ENCODE measurements around the gene SPDYE1. TPM values are rescaled to one million over a fixed set of nuclear protein-coding genes. Genes with fewer than 3 reads are reported as not detected.

SPDYE1 gene
- total RNA-seq, 4 donors from 2014 or later: not detected

DNA sequence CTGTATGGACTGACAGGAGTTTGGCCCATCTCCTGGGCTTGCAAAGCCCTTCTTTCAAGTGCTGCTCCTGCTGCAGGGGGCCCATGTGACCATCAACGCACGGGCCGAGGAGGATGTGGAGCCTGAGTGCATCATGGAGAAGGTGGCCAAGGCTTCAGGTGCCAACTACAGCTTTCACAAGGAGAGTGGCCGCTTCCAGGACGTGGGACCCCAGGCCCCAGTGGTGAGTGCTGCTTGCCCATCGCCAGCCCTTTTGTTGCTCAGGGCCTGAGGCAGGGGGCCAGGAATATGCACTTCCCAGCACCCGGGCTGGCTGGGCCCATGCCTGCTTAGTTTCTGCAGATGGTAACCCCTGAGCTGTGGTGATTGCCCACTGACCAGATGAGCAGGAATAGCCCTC is 59.0 kb downstream of the SPDYE1 start:
- no peaks in the 10 kb centered on the region for H3K9me3 ChIP-seq
- 86 to 88% methylated on average over 5 to 7 of the region's 7 CpGs for WGBS, 2 donors
- no peak overlapping the region for H3K27ac ChIP-seq
- intact Hi-C loops (cut with DNase I): no loop called here
- no peak overlapping the region for H3K4me3 ChIP-seq (replicated peaks in 1 of 3)
- H3K4me1 ChIP-seq: no peaks in the 10 kb centered on the region
- H3K36me3 ChIP-seq: peaks cover 64 to 80% of the 10 kb centered on the region in 2 donors
- TF ChIP-seq, protein P1, sequence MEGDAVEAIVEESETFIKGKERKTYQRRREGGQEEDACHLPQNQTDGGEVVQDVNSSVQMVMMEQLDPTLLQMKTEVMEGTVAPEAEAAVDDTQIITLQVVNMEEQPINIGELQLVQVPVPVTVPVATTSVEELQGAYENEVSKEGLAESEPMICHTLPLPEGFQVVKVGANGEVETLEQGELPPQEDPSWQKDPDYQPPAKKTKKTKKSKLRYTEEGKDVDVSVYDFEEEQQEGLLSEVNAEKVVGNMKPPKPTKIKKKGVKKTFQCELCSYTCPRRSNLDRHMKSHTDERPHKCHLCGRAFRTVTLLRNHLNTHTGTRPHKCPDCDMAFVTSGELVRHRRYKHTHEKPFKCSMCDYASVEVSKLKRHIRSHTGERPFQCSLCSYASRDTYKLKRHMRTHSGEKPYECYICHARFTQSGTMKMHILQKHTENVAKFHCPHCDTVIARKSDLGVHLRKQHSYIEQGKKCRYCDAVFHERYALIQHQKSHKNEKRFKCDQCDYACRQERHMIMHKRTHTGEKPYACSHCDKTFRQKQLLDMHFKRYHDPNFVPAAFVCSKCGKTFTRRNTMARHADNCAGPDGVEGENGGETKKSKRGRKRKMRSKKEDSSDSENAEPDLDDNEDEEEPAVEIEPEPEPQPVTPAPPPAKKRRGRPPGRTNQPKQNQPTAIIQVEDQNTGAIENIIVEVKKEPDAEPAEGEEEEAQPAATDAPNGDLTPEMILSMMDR (IDR thresholded peaks at IDR 0.05): no peak
- TF ChIP-seq POLR2A (IDR thresholded peaks at IDR 0.05): no peak
- H3K27me3 ChIP-seq: no peaks in the 10 kb centered on the region
- DNase-seq: no peak

DNA sequence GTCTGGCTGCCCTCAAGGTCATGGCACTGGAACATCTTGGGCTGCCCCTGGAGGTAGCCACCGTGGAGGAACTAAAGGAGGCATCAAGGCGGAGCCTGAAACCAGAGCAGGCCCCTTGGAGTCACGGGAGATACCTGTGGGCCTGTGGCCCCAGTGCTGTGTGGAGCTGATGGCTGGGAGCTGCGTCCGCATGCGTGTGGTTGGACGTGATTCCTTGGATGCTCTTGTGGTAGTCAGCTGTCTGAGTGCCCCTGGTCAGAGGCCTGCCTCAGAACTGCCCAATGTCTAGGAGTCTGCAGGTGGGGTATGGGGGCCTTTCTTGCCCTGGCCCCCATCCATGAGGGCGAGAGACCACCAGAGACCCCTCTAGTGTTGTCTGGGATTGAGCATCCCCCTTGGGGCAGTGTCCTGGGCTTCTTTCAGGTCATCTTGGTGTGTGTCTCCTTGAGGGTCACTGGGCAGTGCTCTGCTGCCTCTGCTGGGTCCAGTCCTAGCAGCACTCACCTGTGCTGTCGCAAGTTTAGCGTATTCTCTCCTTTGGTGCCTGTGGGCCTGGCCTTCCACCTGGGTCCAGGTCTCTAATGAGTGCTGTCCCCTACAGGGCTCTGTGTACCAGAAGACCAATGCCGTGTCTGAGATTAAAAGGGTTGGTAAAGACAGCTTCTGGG is 59.6 kb downstream of the SPDYE1 start:
- Histone ChIP-seq H3K4me3 (replicated peaks in 1 of 3) (no peak overlapping the region), H3K27me3 (no peaks in the 10 kb centered on the region), H3K9me3 (no peaks in the 10 kb centered on the region), H3K36me3 (peaks cover 66 to 75% of the 10 kb centered on the region in 2 donors), H3K27ac (no peak overlapping the region), H3K4me1 (no peaks in the 10 kb centered on the region)
- 95 to 97% methylated on average over 5 to 10 of the region's 11 CpGs for WGBS, 2 donors
- intact Hi-C loops (cut with DNase I): no loop called here
- DNase-seq: no peak
- TF ChIP-seq, protein P1 (IDR thresholded peaks at IDR 0.05): no peak

DNA sequence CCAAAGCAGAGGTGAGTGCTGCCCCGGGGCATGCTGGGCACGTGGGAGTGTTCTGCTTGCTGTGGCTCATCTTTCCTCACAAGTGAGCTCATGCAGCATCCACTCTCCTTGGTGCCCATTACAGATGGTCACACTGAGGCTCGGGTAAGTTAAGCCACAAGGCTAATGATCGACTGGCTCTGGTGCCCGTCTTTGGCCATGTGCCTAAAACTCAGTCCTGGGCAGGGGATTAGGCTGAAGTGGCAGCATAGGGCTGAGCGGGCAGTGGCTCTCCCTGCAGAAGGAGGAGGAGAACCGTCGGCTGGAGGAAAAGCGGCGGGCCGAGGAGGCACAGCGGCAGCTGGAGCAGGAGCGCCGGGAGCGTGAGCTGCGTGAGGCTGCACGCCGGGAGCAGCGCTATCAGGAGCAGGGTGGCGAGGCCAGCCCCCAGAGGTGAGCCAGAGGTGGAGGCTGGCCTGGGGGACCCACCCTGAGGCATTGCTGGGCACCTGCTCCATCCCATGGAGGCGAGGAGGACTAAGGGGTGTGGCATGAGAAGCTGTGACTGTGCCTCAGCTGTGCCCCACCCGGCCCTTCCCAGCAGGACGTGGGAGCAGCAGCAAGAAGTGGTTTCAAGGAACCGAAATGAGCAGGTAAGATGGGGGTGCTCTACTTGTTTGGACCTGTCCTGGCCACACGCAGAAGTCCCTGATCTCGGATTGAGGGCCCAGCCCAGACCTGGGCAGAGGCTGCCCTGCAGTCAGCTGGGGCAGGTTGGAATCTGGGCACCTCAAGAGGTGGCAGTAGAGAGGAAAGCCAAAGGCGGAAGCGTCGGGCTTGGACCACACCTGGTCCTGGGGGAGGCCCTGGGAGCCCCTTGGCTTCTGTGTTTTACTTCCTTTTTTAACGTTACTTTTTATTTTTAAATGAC is 60.4 kb downstream of the SPDYE1 start:
- H3K27ac ChIP-seq: no peak overlapping the region
- DNase-seq: peak in 1 of 2 donors; percentile 2
- intact Hi-C loops (cut with DNase I): no loop called here

DNA sequence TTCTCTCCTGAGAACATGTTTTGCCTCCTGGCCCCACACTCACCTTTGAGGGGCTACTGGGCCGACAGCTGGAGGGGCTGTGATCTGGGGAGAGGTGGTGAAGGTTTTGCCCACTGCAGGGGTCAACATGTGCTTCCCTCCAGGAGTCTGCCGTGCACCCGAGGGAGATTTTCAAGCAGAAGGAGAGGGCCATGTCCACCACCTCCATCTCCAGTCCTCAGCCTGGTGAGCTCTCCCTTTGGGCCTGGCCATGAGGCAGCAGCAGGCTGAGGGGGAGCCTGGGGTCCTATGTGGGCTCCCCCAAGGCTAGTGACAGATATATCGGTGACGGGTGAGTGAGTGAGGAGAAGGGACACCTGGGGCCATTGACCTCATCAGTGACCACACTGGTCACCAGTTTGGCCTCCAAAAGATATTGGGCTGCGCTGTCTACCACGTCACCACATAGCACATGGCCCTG is 61.1 kb downstream of the SPDYE1 start:
- H3K36me3 ChIP-seq: peaks cover 59 to 65% of the 10 kb centered on the region in 2 donors
- 90 to 95% methylated on average over 5 to 6 of the region's 7 CpGs for WGBS, 2 donors
- intact Hi-C loops (cut with DNase I): no loop called here

More for the DNA sequence above, 60.4 kb downstream of the SPDYE1 start:
- 93 to 94% methylated on average over 27 to 30 of the region's 30 CpGs for WGBS, 2 donors
- H3K4me1 ChIP-seq: no peaks in the 10 kb centered on the region
- no peak overlapping the region for H3K4me3 ChIP-seq (replicated peaks in 1 of 3)
- peaks cover 59 to 67% of the 10 kb centered on the region in 2 donors for H3K36me3 ChIP-seq
- H3K27me3 ChIP-seq: no peaks in the 10 kb centered on the region
- no peaks in the 10 kb centered on the region for H3K9me3 ChIP-seq
- TF ChIP-seq, protein P1 (IDR thresholded peaks at IDR 0.05): no peak
- TF ChIP-seq POLR2A (IDR thresholded peaks at IDR 0.05): no peak

More for the DNA sequence above, 61.1 kb downstream of the SPDYE1 start:
- Histone ChIP-seq H3K4me1 (no peaks in the 10 kb centered on the region), H3K4me3 (replicated peaks in 1 of 3) (no peak overlapping the region), H3K9me3 (no peaks in the 10 kb centered on the region), H3K27ac (no peak overlapping the region), H3K27me3 (no peaks in the 10 kb centered on the region)
- TF ChIP-seq POLR2A (IDR thresholded peaks at IDR 0.05): no peak
- TF ChIP-seq, protein P1 (IDR thresholded peaks at IDR 0.05): no peak
- peak in 1 of 2 donors; percentile 2 for DNase-seq
